NT2/D1 (cell line): ENCODE data around the gene TLL1.

Experiments used
- SUZ12 ChIP-seq: IDR thresholded peaks from 2 replicates; pipeline ENCODE4 v1.6.1; 2011; ENCODE audit not compliant: insufficient read length, insufficient read depth; ENCODE audit errors: extremely low read depth
- YY1 ChIP-seq: IDR thresholded peaks from 2 replicates; pipeline ENCODE4 v1.6.1; 2011; ENCODE audit not compliant: insufficient read length, insufficient read depth

DNA sequence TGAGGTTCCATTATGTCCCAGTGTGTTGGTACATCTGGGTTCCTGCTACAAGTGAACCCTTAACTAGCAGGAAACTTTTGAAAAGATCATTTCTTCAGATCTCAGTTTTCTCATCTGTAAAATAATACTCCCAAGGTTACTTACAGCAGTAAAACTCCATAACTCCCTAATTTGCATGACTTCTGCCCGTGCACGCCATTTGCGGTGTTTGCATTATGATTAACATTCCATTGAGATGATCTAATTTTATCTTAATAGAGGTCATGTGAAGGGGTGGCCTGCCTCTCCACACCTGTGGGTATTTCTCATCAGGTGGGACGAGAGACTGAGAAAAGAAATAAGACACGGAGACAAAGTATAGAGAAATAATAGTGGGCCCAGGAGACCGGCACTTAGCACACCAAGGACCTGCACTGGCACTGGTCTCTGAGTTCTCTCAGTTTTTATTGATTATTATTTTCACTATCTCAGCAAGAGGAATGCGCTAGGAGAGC, 219.8 kb downstream of the TLL1 start:
- TF ChIP-seq YY1: no peak
- no peak for TF ChIP-seq SUZ12
